Measurements from ENCODE around the gene CREB3.
A peak's percentile ranks its signal among the peaks of the same experiment; 100 is the strongest.

CREB3 gene

GRCh38 chr9:35727676-35728040 is 4.8 kb upstream of the CREB3 start:
- DNase-seq (ENCODE audit: low read depth) = no peak

GRCh38 chr9:35728041-35728971 is 4.2 kb upstream of the CREB3 start:
- DNase-seq (ENCODE audit: low read depth) = peak; percentile 86

DNA sequence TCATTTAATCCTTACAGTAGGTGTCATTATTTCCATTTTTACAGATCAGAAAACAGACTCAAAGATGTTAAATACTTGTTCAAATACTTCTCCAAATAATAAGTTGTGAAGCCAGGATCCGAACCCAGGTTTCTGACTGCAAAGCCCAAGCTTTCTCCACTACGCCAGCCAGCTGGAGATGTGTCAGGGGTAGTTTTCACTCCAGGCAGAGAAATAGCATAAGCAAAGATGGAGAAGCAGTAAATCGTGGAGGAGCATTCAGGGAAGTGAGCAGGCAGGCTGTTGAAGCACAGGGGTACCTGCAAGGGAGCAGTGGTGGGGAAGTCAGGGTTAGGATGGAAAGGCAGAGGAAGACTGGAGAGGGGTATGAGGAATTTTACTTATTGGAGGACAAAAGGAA is 3.4 kb upstream of the CREB3 start:
- DNase-seq (ENCODE audit: low read depth) = no peak

- DNase-seq (ENCODE audit: low read depth) = peak; percentile 73
Observed at GRCh38 chr9:35729700-35730485, 2.6 kb upstream of the CREB3 start.

GRCh38 chr9:35730486-35730854 is 2.0 kb upstream of the CREB3 start:
- no peak for DNase-seq (ENCODE audit: low read depth)

GRCh38 chr9:35731415-35732184 is 866 bp upstream of the CREB3 start:
- no peak for DNase-seq (ENCODE audit: low read depth)

- no peak for DNase-seq (ENCODE audit: low read depth)
Observed at GRCh38 chr9:35732800-35733541, 505 bp downstream of the CREB3 start.

DNA sequence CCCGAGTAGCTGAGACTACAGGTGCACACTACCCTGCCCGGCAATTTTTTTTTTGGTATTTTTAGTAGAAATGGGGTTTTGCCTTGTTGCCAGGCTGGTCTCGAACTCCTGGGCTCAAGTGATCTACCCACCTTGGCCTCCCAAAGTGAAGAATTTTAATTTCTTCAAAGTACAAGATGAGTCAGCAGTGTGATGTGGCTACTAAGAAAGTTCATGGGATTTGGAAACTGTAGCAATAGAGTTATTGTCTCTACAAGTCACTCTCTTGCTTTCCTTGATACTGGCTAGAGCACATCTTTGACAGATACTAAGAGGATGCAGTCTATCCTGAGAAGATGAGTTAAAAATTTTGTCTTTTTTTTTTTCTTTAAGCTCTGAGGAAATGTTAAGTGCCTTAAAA is 1.6 kb downstream of the CREB3 start:
- no peak for DNase-seq (ENCODE audit: low read depth)

GRCh38 chr9:35736201-35736633 is 3.8 kb downstream of the CREB3 start:
- peak; percentile 59 for DNase-seq (ENCODE audit: low read depth)

GRCh38 chr9:35737143-35737542 is 4.7 kb downstream of the CREB3 start:
- no peak for DNase-seq (ENCODE audit: low read depth)

- DNase-seq (ENCODE audit: low read depth) = no peak
Observed at GRCh38 chr9:35738186-35738585, 5.7 kb downstream of the CREB3 start.

- DNase-seq (ENCODE audit: low read depth) = no peak
Observed at GRCh38 chr9:35738924-35739323, 6.5 kb downstream of the CREB3 start.

- DNase-seq (ENCODE audit: low read depth) = no peak
Observed at GRCh38 chr9:35740243-35740642, 7.8 kb downstream of the CREB3 start.

DNA sequence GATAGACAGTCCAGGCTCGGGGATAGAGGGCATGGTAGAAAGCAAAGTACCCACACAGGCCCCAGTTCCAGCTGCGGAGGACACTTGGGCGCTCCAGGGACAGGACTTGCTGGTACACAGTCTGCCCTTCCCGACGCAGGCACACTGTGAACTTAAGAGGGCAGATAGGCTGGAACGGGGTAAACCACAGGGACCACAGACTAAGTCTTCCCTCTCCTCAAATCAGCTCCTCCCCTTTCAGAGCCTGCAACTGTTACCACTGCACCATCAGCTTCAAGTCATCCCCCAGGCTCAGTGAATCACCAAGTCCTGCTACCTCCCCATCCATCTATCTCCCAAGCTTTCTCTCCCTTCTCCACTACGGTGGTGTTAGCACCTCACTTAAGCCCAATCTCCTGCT is 9.3 kb downstream of the CREB3 start:
- DNase-seq (ENCODE audit: low read depth) = no peak

- DNase-seq (ENCODE audit: low read depth) = no peak
Observed at GRCh38 chr9:35743452-35743851, 11.0 kb downstream of the CREB3 start.

DNA sequence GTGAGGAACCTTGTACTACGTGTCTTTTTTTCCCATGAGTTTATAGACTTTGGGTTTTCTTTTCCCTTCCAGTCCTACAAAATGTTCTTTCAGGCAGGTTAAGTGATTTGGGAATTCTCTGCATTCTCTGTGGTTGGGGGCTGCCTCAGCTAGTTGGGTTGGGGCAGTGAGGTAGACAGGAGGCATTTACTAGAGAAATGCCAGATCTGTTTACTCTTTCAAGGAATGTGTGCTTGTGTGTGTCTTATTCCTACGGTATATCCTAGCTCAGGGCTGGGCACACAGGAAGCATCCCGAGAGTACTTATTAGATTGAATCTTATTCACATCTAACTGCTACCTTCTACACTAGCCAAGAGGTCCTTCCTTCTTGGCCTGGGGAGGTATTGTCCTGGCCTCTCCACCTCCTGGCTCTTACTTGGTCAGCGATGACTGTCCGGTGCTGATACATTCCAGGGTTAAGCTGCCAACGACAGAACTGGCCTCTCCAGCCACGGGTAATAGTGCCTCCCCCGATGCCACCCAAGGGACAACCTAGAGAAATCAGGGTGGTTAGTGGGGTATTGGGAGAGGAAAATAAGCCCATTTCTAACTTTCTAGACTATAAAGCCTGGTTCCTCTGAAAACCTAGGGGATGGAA is 11.5 kb downstream of the CREB3 start:
- no peak for DNase-seq (ENCODE audit: low read depth)

DNA sequence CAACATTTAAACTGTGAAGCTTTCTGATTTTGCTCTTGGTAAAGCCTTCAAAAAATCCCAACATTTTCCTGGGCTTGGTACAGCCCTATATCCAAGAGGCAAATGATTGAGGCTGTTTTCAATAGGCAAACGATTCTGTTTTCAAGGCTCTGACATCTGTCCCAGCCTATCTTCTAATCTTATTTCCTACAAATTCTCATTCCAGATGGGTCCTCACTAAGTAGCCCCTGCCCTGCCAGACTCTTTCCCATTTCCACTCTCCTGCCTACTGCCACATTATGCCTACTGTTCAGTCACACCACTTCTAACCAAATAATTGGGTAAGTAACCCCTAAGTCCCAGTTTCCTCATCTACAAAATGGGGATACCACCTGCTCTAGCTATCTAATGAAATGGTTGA is 13.1 kb downstream of the CREB3 start:
- DNase-seq (ENCODE audit: low read depth) = no peak

DNA sequence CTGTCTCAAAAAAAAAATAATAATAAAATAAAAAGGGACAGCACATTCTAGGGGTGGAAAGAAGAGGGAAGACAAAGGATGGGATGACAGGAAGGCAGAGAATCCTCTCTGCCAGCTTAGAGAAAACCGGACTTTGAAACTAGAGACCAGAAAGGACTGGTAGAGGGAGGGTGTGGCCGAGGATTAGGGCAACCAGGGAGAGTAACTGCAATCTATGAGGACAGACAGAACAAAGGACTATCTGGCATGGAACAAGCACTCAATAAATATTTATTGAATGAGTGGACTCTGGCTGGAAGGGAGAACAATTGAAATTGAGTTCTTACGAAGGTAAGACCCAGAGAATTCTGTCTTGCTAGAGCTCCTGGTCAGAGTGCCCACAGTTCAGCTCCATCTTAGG is 14.1 kb downstream of the CREB3 start:
- DNase-seq (ENCODE audit: low read depth) = no peak

GRCh38 chr9:35748242-35748857 is 15.9 kb downstream of the CREB3 start:
- no peak for DNase-seq (ENCODE audit: low read depth)

- DNase-seq (ENCODE audit: low read depth) = no peak
Observed at GRCh38 chr9:35748858-35749514, 16.5 kb downstream of the CREB3 start, which contains the start of the genes GBA2 and RGP1. Gene GBA2, minus strand, starts transcription at chr9:35749228. Its CDS starts 524 bp downstream, at chr9:35748704. Gene RGP1, plus strand, starts transcription at chr9:35749287. Its CDS starts 469 bp downstream, at chr9:35749756.

All from stromal cell of bone marrow (primary cell).